Gastroesophageal sphincter (tissue), 4 donors: ENCODE data around the gene MYADM. TPM values are rescaled to one million over a fixed set of nuclear protein-coding genes. Genes with fewer than 3 reads are reported as not detected.

Experiments used
- ATAC-seq: fragments of 150-250 bp; one replicate; pipeline ENCODE4 v1.9.1; 2016; ENCODE audit warnings: mild to moderate bottlenecking, moderate library complexity
- H3K27ac ChIP-seq, 4 donors: fragments of 200-600 bp; sonication (generic) in 3 of 4; 1 replicate in 3 of 4; 2 replicates in 1 of 4; pipeline ENCODE4 v1.5.1; 2016 to 2019
- H3K27me3 ChIP-seq: fragments of 200-600 bp; sonication (generic); one replicate; pipeline ENCODE4 v1.5.1; 2019
- H3K36me3 ChIP-seq, 2 donors: fragments of 200-600 bp; sonication (generic); one replicate each; pipeline ENCODE4 v1.5.1; 2019; ENCODE audit warnings: control low read depth in 1 of 2
- H3K4me1 ChIP-seq, 3 donors: fragments of 200-600 bp; sonication (generic); 1 replicate in 2 of 3; 2 replicates in 1 of 3; pipeline ENCODE4 v1.5.1; 2016 to 2019; ENCODE audit warnings: control low read depth in 2 of 3
- H3K4me3 ChIP-seq, 2 donors: fragments of 200-600 bp; sonication (generic); one replicate each; pipeline ENCODE4 v1.5.1; 2019; ENCODE audit warnings: mild to moderate bottlenecking in 1 of 2, moderate library complexity in 1 of 2
- H3K9me3 ChIP-seq, 3 donors: fragments of 200-600 bp; sonication (generic); one replicate each; pipeline ENCODE4 v1.5.1; 2017 to 2019; ENCODE audit warnings: control low read depth in 2 of 3
- CTCF ChIP-seq, 4 experiments: fragments of 200-600 bp in 2 of 4; fragments of 450-650 bp in 2 of 4; sonication (generic) in 1 of 4; IDR thresholded peaks; one replicate each; pipeline ENCODE4 v1.5.1; 2017 to 2019; ENCODE audit warnings: antibody characterized with exemption in 4 of 4, mild to moderate bottlenecking in 2 of 4, moderate library complexity in 2 of 4
- EP300 ChIP-seq: sonication (generic); formaldehyde crosslinking; IDR thresholded peaks from one replicate; pipeline ENCODE4 v1.6.1; 2017; ENCODE audit warnings: antibody characterized with exemption, mild to moderate bottlenecking
- POLR2A ChIP-seq, 2 donors: fragments of 450-650 bp; IDR thresholded peaks; one replicate each; pipeline ENCODE4 v1.6.1; 2017; ENCODE audit warnings: antibody characterized with exemption in 2 of 2, mild to moderate bottlenecking in 2 of 2, moderate library complexity in 1 of 2
- POLR2AphosphoS5 ChIP-seq: sonication (generic); formaldehyde crosslinking; IDR thresholded peaks from one replicate; pipeline ENCODE4 v1.6.1; 2017; ENCODE audit warnings: antibody characterized with exemption
- WGBS, 2 donors: methylation state at CpG; one replicate each; pipeline ENCODE4 v1.1.5; 2018; ENCODE audit warnings: low coverage in 1 of 2; 5-methylcytosine and 5-hydroxymethylcytosine counted together
- total RNA-seq, 4 donors: library from RNA; depleted of rRNA; stranded (reverse); fragments of >200 nt; gene quantifications; one replicate each; pipeline ENCODE4 v1.1.0, GENCODE V29; 2016

MYADM gene
- total RNA-seq, 4 donors from 2014 or later = 103 to 355 (median 140) TPM

- no peak for ATAC-seq
- H3K9me3 ChIP-seq = no peaks in the 10 kb centered on the region
- H3K36me3 ChIP-seq = no peaks in the 10 kb centered on the region
- H3K4me1 ChIP-seq = peaks cover 5 to 40% (median 26%) of the 10 kb centered on the region in 3 donors
- no peak overlapping the region for H3K4me3 ChIP-seq
- WGBS, 2 donors = 13% methylated on average over 3 of the region's 19 CpGs; no CpG with 5 or more reads in 1 of the 2 donors
- H3K27me3 ChIP-seq = peaks cover 69% of the 10 kb centered on the region
- H3K27ac ChIP-seq = no peak overlapping the region
- no peak for TF ChIP-seq CTCF (IDR thresholded peaks at IDR 0.05)
- no peak for TF ChIP-seq EP300
- no peak for TF ChIP-seq POLR2AphosphoS5
- no peak for TF ChIP-seq POLR2A (IDR thresholded peaks at IDR 0.05)
These were observed 15.6 kb downstream of the MYADM start for GRCh38 chr19:53883231-53883661.

GRCh38 chr19:53883741-53884140 is 16.1 kb downstream of the MYADM start:
- WGBS, 2 donors = 12 to 15% methylated on average over 9 to 11 of the region's 11 CpGs
- H3K27me3 ChIP-seq = peaks cover 66% of the 10 kb centered on the region

GRCh38 chr19:53884256-53884655 is 16.6 kb downstream of the MYADM start:
- ATAC-seq = no peak
- WGBS, 2 donors = 40 to 59% methylated on average over 3 to 4 of the region's 12 CpGs
- peaks cover 61% of the 10 kb centered on the region for H3K27me3 ChIP-seq

More at GRCh38 chr19:53883741-53884140, 16.1 kb downstream of the MYADM start:
- ATAC-seq = no peak
- no peaks in the 10 kb centered on the region for H3K9me3 ChIP-seq
- no peak overlapping the region for H3K27ac ChIP-seq
- TF ChIP-seq EP300 (no peak), CTCF (IDR thresholded peaks at IDR 0.05) (no peak), POLR2AphosphoS5 (no peak), POLR2A (IDR thresholded peaks at IDR 0.05) (no peak)
- H3K36me3 ChIP-seq = no peaks in the 10 kb centered on the region
- H3K4me1 ChIP-seq = peaks cover 5 to 38% (median 25%) of the 10 kb centered on the region in 3 donors
- H3K4me3 ChIP-seq = no peak overlapping the region

GRCh38 chr19:53885036-53885435 is 17.4 kb downstream of the MYADM start:
- H3K4me3 ChIP-seq = no peak overlapping the region
- H3K36me3 ChIP-seq = no peaks in the 10 kb centered on the region
- ATAC-seq = no peak
- peaks cover 5 to 33% (median 18%) of the 10 kb centered on the region in 3 donors for H3K4me1 ChIP-seq
- TF ChIP-seq EP300 (no peak), POLR2A (IDR thresholded peaks at IDR 0.05) (no peak), POLR2AphosphoS5 (no peak), CTCF (IDR thresholded peaks at IDR 0.05) (no peak)
- no peak overlapping the region for H3K27ac ChIP-seq
- H3K9me3 ChIP-seq = no peaks in the 10 kb centered on the region
- H3K27me3 ChIP-seq = peaks cover 61% of the 10 kb centered on the region
- WGBS, 2 donors = 82 to 90% methylated on average over 2 to 10 of the region's 10 CpGs

More at GRCh38 chr19:53884256-53884655, 16.6 kb downstream of the MYADM start:
- Histone ChIP-seq H3K36me3 (no peaks in the 10 kb centered on the region), H3K4me3 (no peak overlapping the region), H3K9me3 (no peaks in the 10 kb centered on the region), H3K27ac (no peak overlapping the region), H3K4me1 (peaks cover 5 to 32% (median 20%) of the 10 kb centered on the region in 3 donors)
- TF ChIP-seq CTCF (IDR thresholded peaks at IDR 0.05) (no peak), POLR2AphosphoS5 (no peak), POLR2A (IDR thresholded peaks at IDR 0.05) (no peak), EP300 (no peak)

- H3K27me3 ChIP-seq = peaks cover 81% of the 10 kb centered on the region
- no peak for TF ChIP-seq EP300
- no peak for TF ChIP-seq POLR2AphosphoS5
- TF ChIP-seq POLR2A (IDR thresholded peaks at IDR 0.05) = no peak
- no peak for TF ChIP-seq CTCF (IDR thresholded peaks at IDR 0.05)
- no peak overlapping the region for H3K27ac ChIP-seq
- ATAC-seq = no peak
- H3K4me3 ChIP-seq = no peak overlapping the region
- 29 to 54% methylated on average over 4 to 19 of the region's 23 CpGs for WGBS, 2 donors
- peaks cover 0 to 8% (median 3%) of the 10 kb centered on the region in 3 donors for H3K4me1 ChIP-seq
- no peaks in the 10 kb centered on the region for H3K9me3 ChIP-seq
- H3K36me3 ChIP-seq = no peaks in the 10 kb centered on the region
These were observed 24.8 kb downstream of the MYADM start for GRCh38 chr19:53892301-53892980.
